ENCODE measurements around the gene CDKAL1.
"Not testable (repeated sequence)": the region's sequence is repeated elsewhere in the genome, so short reads cannot be mapped to it uniquely, and the experiment has no call there.

Gene CDKAL1

DNA sequence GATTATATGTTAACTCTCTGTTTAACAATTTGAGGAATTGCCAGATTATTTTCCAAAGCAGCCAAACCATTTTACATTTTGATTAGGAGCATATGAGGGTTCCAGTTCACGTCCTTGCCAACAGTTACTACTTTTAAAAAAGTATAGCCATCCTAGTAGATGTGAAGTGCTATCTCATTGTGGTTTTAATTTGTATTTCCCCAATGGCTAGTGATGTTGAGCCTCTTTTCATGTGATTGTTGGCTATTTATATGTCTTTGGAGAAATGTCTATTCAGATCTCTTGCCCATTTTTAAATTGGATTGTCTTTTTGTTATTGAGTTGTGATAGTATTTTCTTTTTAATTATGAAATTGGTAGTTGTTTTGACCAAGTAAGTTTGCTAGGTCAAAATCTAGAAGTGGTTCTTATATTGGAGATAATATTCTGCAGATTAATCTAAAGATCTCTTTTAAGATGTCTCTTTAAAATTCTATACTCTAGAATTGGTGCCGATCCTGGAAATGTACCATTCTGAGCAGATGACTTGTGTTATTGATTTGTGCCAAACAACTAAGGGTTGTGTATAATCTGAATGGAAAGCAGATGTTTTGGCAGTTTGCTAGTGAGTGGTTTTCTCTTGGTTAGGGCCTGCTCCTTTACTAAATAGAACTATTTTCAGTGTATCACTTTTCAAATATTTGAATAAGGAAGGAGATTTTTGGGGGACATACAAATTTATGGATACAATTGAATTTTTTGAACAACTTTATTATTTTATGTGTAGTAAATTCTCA, 99.5 kb downstream of the CDKAL1 start:
- DNase-seq (ENCODE audit: low read depth in 1 of 2, low spot score in 1 of 2), result no peak

DNA sequence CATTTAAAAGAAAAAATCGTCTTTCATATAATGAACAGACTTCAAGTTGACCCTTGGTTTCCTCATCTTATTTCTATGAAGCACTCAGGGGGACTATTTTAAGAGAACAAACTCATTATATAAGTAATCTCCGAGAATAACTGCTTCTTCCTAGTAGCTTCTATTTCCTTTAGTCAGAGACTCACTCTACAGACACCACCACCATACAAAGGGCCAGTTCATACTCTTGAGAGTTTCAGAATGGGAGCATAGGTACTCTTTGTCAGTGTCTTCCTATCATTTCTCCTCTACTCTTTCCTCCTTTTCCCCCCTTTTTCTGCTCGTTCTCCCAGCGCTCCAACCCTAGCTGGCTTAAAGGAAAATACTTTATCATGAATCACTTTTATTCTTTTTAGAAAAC, 104.9 kb downstream of the CDKAL1 start:
- DNase-seq (ENCODE audit: low read depth in 1 of 2, low spot score in 1 of 2), result no peak

DNA sequence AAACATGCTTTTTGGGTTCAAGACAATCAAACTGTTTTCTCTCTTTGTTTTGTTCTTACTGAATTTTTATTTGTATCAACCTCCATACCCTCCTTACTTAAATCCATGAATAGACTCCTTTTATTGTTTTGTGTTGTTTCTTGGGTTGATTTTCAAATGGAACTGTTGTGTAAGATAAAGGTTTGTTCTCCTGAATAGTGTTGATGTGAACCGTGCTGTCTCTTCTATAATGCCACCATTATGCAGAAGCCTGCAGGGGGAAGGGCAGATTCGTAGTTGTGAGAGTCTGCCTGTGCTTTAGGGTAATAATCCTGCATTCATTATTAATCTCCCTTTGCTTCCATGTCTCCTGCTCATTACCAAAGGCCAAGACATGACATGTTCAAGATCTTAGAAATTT, 105.9 kb downstream of the CDKAL1 start:
- no peak for DNase-seq (ENCODE audit: low read depth in 1 of 2, low spot score in 1 of 2)

DNA sequence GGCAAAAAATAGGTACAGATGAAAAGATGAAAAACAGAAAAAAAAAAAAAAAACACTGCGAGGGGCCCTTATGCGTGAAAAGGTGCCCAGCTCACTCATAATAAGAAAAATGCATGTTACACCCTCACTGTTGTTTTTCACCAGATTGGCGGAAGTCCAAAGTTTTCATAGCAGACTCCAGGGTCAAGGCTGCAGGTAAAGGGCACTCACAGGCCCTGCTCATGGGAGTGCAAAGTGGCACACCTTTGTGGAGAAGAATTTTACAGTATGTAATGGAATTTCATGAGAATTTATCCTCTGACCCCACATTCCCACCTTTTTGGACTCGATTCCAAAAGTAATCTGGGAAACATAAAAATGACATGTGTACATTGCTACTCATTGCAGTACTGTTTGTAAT, 108.2 kb downstream of the CDKAL1 start:
- DNase-seq (ENCODE audit: low read depth in 1 of 2, low spot score in 1 of 2), result no peak

DNA sequence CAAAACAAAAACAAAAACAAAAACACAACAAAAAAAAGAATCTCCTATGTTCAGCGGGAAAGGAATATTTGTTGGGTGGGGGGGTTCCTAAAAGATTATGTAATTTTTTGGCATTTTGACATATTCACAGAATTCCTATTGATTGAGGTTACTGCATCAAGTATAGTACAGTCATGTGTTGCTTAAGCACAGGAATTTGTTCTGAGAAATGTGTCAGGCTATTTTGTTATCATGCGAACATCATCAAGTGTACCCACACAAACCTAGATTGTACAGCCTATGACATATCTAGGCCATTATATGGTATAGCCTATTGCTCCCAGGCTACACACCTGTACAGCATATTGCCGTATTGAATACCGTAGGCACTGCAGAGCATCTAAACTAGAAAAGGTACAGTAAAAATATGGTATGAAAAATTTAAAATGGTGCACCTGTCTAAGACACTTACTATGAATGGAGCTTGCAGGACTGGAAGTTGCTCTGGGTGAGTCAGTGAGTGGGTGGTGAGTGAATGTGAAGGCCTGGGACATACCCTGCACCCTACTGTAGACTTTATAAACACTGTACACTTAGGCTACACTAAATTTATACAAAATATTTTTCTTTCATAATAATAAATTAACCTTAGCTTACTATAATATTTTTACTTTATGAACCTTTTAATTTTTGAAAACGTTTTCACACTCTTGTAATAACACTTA, 110.6 kb downstream of the CDKAL1 start:
- DNase-seq (ENCODE audit: low read depth in 1 of 2, low spot score in 1 of 2), result no peak

DNA sequence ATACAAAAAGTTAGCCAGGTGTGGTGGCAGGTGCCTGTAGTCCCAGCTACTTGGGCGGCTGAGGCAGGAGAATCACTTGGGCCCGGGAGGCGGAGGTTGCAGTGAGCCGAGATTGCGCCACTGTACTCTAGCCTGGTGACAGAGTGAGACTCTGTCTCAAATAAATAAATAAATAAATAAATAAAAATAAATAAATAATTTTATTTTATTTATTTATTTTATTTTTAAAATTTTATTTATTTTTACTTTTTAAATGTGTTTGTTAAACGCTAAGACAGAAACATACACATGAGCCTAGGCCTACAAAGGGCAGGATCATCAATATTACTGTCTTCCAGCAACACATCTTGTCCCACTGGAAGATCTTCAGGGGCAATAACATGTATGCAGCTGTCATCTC, 111.3 kb downstream of the CDKAL1 start:
- not testable (repeated sequence) for DNase-seq (ENCODE audit: low read depth in 1 of 2, low spot score in 1 of 2)

DNA sequence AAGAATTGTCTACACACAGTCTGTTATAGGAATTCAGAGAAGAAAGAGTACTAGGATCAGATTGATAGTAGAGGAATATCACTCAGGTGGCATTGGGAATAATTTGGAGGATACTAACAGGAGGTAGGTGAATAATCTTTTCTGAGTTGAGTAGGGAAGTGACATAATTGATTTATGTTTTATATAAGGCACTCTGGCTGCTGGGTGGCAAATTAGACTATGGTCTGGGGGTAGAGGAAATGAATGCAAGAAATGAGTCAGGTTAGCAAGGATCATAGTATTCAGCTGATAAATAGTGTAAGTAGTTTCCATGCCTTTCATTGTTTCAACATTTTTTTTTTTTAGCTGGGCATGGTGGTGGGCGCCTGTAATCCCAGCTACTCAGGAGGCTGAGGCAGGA, 113.3 kb downstream of the CDKAL1 start:
- DNase-seq (ENCODE audit: low read depth in 1 of 2, low spot score in 1 of 2), result no peak

DNA sequence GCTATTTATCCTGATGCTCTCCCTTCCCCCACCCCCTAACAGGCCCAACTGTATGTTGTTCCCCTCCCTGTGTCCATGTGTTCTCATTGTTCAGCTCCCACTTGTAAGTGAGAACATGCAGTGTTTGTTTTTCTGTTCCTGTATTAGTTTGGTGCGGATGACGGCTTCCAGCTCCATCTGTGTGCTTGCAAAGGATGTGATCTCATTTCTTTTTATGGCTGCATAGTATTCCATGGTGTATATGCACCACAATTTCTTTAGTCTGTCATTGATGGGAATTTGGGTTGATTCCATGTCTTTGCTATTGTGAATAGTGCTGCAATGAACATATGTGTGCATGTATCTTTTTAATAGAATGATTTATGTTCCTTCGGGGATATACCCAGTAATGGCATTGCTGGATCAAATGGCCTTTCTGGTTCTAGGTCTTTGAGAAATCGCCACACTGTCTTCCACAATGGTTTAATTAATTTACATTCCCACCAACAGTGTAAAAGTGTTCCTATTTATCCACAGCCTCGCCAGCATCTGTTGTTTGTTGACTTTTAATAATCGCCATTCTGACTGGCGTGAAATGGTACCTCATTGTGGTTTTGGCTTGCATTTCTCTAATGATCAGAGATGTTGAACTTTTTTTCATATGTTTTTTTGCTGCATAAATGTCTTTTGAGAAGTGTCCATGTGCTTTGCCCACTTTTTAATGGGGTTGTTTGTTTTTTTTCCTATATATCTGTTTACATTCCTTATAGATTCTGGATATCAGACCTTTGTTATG, 115.6 kb downstream of the CDKAL1 start:
- not testable (repeated sequence) for DNase-seq (ENCODE audit: low read depth in 1 of 2, low spot score in 1 of 2)

DNA sequence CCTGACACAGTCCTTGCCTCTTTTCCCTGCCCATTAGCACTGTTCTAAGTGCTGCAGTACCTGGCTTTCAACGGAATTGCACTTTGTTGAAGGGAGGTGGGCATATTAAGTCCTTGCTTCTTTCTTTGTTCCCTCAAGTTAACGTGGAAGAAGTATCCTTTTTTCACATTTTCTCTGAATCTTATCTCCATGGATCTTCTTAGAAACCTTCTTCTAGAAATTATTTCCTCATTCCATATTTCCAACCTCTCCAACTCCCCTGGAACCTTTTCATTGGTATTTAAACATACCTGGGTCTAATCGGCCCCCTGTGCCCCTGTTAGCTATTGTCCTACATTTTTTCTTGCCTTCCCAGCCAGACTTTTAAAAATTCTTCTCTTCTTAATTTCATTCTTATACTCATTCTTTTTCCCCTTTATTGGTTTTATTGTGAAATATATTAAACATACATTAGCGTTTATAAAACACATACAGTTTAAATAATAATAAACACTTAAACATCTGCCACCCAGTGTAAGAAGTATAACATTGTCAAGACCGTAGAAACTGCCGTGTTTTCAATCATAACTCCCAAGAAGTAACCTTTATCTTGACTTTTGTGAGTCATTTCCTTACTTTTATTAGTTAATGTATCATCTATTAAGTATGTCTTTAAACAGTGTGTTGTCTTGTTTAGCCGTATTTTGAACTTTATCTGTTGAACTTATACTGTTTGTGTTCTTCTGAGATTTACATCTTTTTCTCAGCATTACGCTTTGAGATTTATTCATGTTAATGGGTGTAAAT, 118.2 kb downstream of the CDKAL1 start:
- DNase-seq (ENCODE audit: low read depth in 1 of 2, low spot score in 1 of 2), result no peak

DNA sequence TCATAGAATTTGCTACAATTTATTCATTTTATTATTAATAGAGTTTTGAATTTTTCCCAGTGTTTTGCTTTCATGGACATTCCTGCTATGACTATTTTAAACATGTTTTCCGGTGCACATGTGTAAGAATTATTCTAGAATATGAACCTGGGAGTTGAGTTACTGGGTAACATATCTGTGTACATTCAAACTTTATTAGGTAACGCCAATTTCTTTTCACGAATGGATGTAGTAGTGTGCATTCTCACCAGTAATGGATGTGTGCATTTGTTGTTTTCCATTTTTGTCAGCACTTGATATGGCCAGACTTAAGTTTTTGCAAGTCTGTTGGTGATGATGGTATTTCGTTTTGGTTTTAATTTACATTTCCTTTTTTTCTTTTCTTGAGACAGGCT, 118.8 kb downstream of the CDKAL1 start:
- no peak for DNase-seq (ENCODE audit: low read depth in 1 of 2, low spot score in 1 of 2)

DNA sequence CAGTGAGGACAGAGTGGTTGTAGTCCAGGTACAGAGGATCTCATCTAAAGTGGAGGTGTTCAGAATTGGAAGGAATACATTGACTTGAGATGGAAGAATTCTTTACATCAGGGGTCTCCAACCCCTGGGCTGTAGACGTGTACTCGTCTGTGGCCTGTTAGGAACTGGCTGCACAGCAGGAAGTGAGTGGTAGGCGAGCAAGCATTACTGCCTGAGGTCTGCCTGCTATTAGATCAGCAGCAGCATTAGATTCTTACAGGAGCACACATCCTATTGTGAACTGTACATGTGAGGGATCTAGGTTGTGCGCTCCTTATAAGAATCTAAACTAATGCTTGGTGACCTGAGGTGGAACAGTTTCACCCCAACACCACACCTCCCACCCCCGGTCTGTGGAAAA, 121.1 kb downstream of the CDKAL1 start:
- DNase-seq (ENCODE audit: low read depth in 1 of 2, low spot score in 1 of 2), result no peak

DNA sequence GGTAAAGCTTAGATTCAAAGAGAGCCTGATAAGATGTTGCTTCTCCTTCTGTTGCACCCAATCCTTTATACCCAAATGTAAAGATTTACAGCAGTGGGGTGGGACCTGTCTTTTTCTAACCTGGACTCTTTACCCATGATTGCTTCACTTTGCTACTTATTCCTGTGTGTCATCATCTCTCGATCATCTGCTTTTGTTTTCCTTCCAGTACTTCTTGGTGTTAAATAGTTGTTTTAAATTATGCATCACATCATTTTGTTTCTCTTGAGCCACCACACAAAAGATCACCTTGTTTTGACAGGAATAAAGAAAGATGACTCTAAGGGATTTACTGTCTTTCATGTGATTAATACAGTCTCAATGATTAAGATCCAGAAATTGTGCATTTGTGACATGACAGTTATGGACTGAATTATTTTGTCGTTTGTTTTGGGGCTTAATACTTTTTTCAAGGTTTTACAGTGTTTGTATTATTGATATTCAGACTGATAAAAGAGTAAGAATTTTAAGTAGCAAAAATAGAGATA, 123.1 kb downstream of the CDKAL1 start:
- DNase-seq (ENCODE audit: low read depth in 1 of 2, low spot score in 1 of 2), result no peak

DNA sequence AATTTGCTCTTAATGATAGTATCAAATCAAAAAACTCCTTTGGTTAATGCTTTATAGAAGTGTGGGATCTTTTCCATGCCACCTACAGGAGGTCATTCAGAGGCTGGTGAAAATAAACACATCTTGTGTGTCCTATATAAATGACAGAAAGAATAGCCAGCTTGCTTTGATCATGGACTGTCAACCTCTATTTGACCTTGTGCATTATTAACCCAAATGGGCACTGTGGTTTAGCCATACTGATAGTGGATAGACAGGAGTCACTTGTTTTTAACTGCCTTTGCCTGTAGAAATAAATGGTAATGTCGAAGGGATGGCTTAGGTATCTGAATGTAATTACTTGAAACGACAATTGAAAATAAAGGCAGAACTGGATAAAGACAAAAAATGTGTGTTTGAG, 123.8 kb downstream of the CDKAL1 start:
- no peak for DNase-seq (ENCODE audit: low read depth in 1 of 2, low spot score in 1 of 2)

DNA sequence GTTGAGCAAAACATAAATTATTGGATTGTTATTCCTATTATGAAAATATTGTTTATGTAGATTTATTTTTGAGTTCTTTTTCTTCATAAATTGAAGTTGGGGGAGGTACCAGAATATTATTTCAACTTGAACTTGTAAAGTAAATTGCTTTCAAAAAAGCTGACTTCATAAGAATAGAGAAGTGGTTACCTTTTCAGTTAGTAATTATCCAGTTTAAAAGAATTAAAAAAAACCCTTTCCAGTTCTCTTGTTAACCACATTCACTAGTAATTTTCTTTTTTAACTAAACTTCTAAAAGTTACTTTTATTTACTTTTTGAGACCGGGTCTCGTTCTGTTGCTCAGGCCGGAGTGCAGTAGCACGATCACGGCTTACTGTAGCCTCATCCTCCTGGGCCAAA, 124.3 kb downstream of the CDKAL1 start:
- DNase-seq (ENCODE audit: low read depth in 1 of 2, low spot score in 1 of 2), result no peak

DNA sequence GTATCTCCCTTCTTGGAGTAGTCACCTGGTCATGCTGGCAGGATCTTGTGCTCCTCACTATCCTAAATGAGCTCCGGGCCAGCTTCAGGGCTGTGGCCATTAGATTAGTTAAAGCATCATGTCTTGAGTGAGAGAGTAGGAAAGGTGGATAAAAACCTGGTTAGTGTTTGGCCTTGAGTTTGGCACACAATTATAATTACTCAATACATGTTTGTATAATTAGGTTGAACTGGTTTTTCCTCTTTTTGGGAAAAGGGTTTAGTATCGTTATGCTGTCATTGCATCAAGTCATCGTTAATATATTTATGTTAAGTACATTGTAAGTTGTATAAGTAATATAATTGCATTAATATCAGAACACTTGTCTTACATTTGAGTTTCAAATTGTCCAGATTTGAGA, 126.3 kb downstream of the CDKAL1 start:
- no peak for DNase-seq (ENCODE audit: low read depth in 1 of 2, low spot score in 1 of 2)

DNA sequence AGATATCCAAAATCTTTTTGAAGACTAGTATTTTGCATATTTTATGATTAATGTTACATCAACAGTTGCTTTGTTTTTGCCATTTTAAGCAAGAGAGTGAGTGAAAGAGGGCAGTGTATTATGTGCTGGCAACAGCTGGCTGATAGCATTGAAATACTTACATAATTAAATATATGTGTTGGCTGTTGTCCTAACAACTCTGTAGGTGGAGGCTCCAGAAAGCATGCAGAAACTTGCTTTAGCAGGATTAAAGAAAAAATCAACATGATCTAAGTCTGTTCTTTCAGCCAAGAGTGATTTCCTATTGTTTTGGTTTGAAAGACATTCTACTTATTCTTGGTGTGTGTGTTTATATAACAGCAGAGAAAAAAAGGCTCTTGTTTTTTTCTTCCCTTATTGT, 127.5 kb downstream of the CDKAL1 start:
- DNase-seq (ENCODE audit: low read depth in 1 of 2, low spot score in 1 of 2), result no peak

DNA sequence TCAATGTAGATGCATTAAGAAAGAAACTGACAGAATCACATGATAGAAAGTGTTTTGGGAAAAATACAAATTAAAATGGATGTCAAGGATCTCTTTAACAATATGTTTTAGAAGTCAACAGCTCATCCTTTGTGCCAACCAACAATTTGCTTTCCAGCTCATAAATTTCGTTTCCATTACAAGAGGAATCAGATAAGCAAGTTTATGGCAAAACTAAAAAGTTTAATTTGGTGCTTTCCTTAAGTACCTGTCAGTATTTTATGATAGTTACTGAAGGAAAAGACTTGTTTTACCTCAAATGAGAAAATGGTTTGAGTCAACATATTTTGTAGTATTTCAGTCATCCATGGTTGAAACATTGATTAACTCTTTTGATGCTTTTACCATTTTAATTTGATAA, 130.0 kb downstream of the CDKAL1 start:
- no peak for DNase-seq (ENCODE audit: low read depth in 1 of 2, low spot score in 1 of 2)

DNA sequence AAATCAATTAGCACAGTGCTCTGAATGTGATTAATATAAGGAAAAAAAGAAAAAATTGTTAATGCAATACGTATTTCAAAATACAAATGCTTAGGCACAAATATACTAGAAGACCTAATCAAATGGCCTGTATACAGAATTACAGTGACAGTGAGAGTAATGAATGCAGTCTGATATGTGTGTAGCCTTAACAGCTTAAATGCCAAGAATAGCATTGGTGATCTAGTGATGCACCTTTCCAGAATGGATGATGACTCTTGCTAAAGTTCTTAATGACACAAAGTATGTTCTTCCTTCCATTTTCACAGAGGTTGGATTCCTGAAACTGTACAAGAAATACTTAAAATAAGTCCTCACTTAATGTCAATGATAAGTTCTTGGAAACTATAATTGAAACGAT, 131.0 kb downstream of the CDKAL1 start:
- DNase-seq (ENCODE audit: low read depth in 1 of 2, low spot score in 1 of 2), result no peak

DNA sequence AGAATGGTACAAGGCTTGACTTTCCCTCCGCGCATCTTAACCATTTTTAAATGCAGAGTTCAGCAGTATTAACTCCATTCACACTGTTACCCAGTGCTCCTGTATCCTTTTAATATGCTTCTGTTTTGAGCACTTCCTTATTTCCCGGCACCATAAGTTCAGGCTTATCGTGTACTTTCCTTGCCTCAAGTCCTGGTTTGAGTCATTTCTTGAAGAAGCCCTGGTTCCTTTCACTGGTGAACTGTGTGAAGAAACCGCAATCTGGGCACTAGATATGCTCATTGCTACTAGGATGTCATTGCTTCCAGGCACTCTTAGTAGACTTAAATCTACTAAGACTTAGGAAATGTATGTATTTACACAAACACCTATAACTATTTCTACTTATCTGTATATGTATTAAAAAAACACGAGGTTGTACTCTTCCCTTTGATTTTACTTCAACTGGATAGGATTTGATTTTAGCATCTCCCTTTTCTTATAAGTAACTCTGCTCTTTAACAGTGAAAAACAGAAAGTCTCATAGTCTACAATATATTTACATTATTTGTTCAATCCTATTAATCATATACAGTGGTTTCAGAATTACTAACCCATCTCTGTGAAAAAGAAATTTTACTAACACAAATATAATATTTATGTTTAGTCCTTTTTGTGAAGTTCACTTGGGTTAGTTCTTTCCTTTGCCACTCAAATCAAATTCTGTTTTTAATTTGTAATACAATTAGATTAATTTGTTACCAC, 135.5 kb downstream of the CDKAL1 start:
- DNase-seq (ENCODE audit: low read depth in 1 of 2, low spot score in 1 of 2), result no peak

DNA sequence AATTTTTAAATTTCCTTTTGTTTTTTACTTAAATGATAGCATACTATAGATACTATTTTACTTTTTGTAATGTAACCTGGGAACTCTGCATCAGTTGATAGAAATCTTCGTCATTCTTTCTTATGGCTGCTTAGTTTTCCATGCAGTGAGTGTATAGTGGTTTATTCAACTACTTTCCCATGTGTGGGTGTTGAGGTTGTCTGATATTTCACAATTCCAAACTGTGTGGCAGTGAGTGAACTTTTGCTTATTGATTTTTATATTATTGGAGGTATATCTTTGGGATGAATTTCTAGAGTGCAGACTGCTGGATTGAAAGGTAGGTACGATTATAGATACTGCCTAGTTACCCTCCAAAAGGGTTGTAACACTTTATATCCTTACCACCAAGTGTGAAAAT, 136.5 kb downstream of the CDKAL1 start:
- DNase-seq (ENCODE audit: low read depth in 1 of 2, low spot score in 1 of 2), result no peak

Data from activated CD4-positive, alpha-beta T cell treated with anti-CD3 and anti-CD28 coated beads, Interleukin-2, amount 50 U/mL, for 24 hours (primary cell).